Neural cell (in vitro differentiated cells): ENCODE data around the gene NOB1. TPM values are rescaled to one million over a fixed set of nuclear protein-coding genes. Genes with fewer than 3 reads are reported as not detected.
A peak's percentile ranks its signal among the peaks of the same experiment; 100 is the strongest.

Experiments
- H2AFZ ChIP-seq: fragments of 200-600, 300-800 bp; sonication (generic), shearing (Covaris generic); 2 replicates; pipeline ENCODE4 v1.6.0; 2014; ENCODE audit warnings: low read depth, mild to moderate bottlenecking, antibody characterized with exemption, low read length, moderate library complexity
- H3F3A ChIP-seq: fragments of 200-600 bp; shearing (Covaris generic); 2 replicates; pipeline ENCODE4 v1.6.1; 2016; ENCODE audit warnings: mild to moderate bottlenecking, moderate library complexity, mixed read lengths, antibody characterized with exemption, low read length; ENCODE audit not compliant: insufficient read depth, poor library complexity, severe bottlenecking
- H3K27ac ChIP-seq: fragments of 200-600, 300-800 bp; sonication (generic), shearing (Covaris generic); 2 replicates; pipeline ENCODE4 v1.5.1; 2014; ENCODE audit warnings: mild to moderate bottlenecking, low read length, moderate library complexity
- H3K27me3 ChIP-seq: fragments of 300-800, 200-600 bp; sonication (generic), shearing (Covaris generic); 2 replicates; pipeline ENCODE4 v1.6.0; 2014; ENCODE audit warnings: mild to moderate bottlenecking, low read depth, low read length, moderate library complexity; ENCODE audit not compliant: insufficient read depth
- H3K36me3 ChIP-seq: fragments of 300-800, 200-600 bp; sonication (generic), shearing (Covaris generic); 2 replicates; pipeline ENCODE4 v1.5.1; 2014; ENCODE audit warnings: mild to moderate bottlenecking, antibody characterized with exemption, low read length, moderate library complexity; ENCODE audit not compliant: insufficient read depth
- H3K4me2 ChIP-seq: fragments of 300-800, 200-600 bp; sonication (generic), shearing (Covaris generic); 2 replicates; pipeline ENCODE4 v1.6.0; 2014; ENCODE audit warnings: mild to moderate bottlenecking, low read length
- H3K4me3 ChIP-seq: fragments of 300-800, 200-600 bp; sonication (generic), shearing (Covaris generic); 2 replicates; pipeline ENCODE4 v1.5.1; 2014; ENCODE audit warnings: mild to moderate bottlenecking, low read length, moderate library complexity
- H3K79me2 ChIP-seq: fragments of 200-600 bp; shearing (Covaris generic); replicated peaks from 2 replicates; pipeline ENCODE4 v1.6.0; 2014; ENCODE audit warnings: mild to moderate bottlenecking, low read length, moderate library complexity; ENCODE audit not compliant: insufficient read depth
- H3K9ac ChIP-seq: fragments of 300-800, 200-600 bp; sonication (generic), shearing (Covaris generic); 2 replicates; pipeline ENCODE4 v1.6.1; 2016; ENCODE audit warnings: mild to moderate bottlenecking, low read length, mixed read lengths
- H3K9me2 ChIP-seq: fragments of 200-600 bp; shearing (Covaris generic); 2 replicates; pipeline ENCODE4 v1.6.1; 2016; ENCODE audit warnings: mild to moderate bottlenecking, low read length, mixed read lengths; ENCODE audit not compliant: insufficient read depth
- H3K9me3 ChIP-seq: fragments of 200-600, 300-800 bp; sonication (generic), shearing (Covaris generic); 2 replicates; pipeline ENCODE4 v1.6.1; 2016; ENCODE audit warnings: mild to moderate bottlenecking, mixed run types, low read length, moderate library complexity, mixed read lengths
- H4K20me1 ChIP-seq: fragments of 200-600 bp; shearing (Covaris generic); 2 replicates; pipeline ENCODE4 v1.6.1; 2016; ENCODE audit warnings: mild to moderate bottlenecking, mixed run types; ENCODE audit not compliant: insufficient read depth
- CTCF ChIP-seq: fragments of 450-650 bp; IDR thresholded peaks from 2 replicates; pipeline ENCODE4 v1.5.1; 2014; ENCODE audit warnings: antibody characterized with exemption, mild to moderate bottlenecking, moderate library complexity; ENCODE audit not compliant: poor library complexity, severe bottlenecking
- EP300 ChIP-seq: fragments of 450-650 bp; conservative IDR thresholded peaks from 2 replicates; pipeline ENCODE4 v1.6.1; 2014; ENCODE audit warnings: antibody characterized with exemption, mild to moderate bottlenecking, moderate library complexity; ENCODE audit not compliant: poor library complexity, severe bottlenecking
- EZH2 ChIP-seq: fragments of 200-600, 300-800 bp; shearing (Covaris generic), sonication (generic); IDR thresholded peaks from 2 replicates; pipeline ENCODE4 v1.6.1; 2014; ENCODE audit warnings: antibody characterized with exemption, low read length, borderline replicate concordance, mild to moderate bottlenecking; ENCODE audit not compliant: insufficient read depth, poor library complexity, severe bottlenecking
- MXI1 ChIP-seq: fragments of 450-650 bp; conservative IDR thresholded peaks from 2 replicates; pipeline ENCODE4 v1.6.1; 2014; ENCODE audit warnings: antibody characterized with exemption, mild to moderate bottlenecking; ENCODE audit not compliant: poor library complexity, severe bottlenecking
- POLR2AphosphoS5 ChIP-seq: IDR thresholded peaks from 2 replicates; pipeline ENCODE4 v1.6.1; 2012
- RAD21 ChIP-seq: fragments of 450-650 bp; conservative IDR thresholded peaks from 2 replicates; pipeline ENCODE4 v1.6.1; 2014; ENCODE audit warnings: antibody characterized with exemption, mild to moderate bottlenecking, moderate library complexity
- REST ChIP-seq: IDR thresholded peaks from 2 replicates; pipeline ENCODE4 v1.6.1; 2012; ENCODE audit warnings: borderline replicate concordance
- SMC3 ChIP-seq: fragments of 450-650 bp; conservative IDR thresholded peaks from 2 replicates; pipeline ENCODE4 v1.6.1; 2014; ENCODE audit warnings: antibody characterized with exemption, mild to moderate bottlenecking, moderate library complexity; ENCODE audit not compliant: poor library complexity
- TAF1 ChIP-seq: IDR thresholded peaks from 2 replicates; pipeline ENCODE4 v1.6.1; 2012; ENCODE audit warnings: low read depth
- polyA plus RNA-seq: library from polyadenylated mRNA; depleted of rRNA; stranded (reverse); fragments of >200 nt; gene quantifications from 2 replicates; pipeline ENCODE4 v1.2.3, GENCODE V29; 2014

Gene NOB1
- polyA plus RNA-seq, 1 donor from 2014 or later: 8.7 TPM

- no peak overlapping the region for H3K27ac ChIP-seq
Observed at GRCh38 chr16:69727916-69728270, 26.8 kb downstream of the NOB1 start.

GRCh38 chr16:69726313-69727060, 28.2 kb downstream of the NOB1 start, which contains the start of gene NQO1:
TSS of gene NQO1 (minus strand) at chr16:69726560. CDS start at chr16:69726439, 121 bp downstream.
- Histone ChIP-seq H3K79me2 (no peaks in the 10 kb centered on the region), H2AFZ (peak within 1 kb of the TSS; percentile 40), H4K20me1 (no peaks in the 10 kb centered on the region), H3F3A (no peaks in the 10 kb centered on the region), H3K9me3 (no peaks in the 10 kb centered on the region), H3K27ac (peak within 1 kb of the TSS; percentile 3), H3K4me3 (peak within 1 kb of the TSS; percentile 70), H3K36me3 (no peaks in the 10 kb centered on the region), H3K9me2 (no peaks in the 10 kb centered on the region), H3K27me3 (no peaks in the 10 kb centered on the region), H3K9ac (peak within 1 kb of the TSS; percentile 30), H3K4me2 (peak within 1 kb of the TSS; percentile 60)
- TF ChIP-seq SMC3 (peak; percentile 29), CTCF (no peak), REST (no peak), MXI1 (peak; percentile 93), RAD21 (no peak)

More at GRCh38 chr16:69727916-69728270, 26.8 kb downstream of the NOB1 start:
- no peaks in the 10 kb centered on the region for H3K9me2 ChIP-seq
- H3K79me2 ChIP-seq: no peaks in the 10 kb centered on the region
- H3F3A ChIP-seq: no peaks in the 10 kb centered on the region
- no peaks in the 10 kb centered on the region for H4K20me1 ChIP-seq
- H3K36me3 ChIP-seq: no peaks in the 10 kb centered on the region
- H3K9ac ChIP-seq: no peak overlapping the region
- TF ChIP-seq EP300: no peak
- TF ChIP-seq SMC3: no peak
- TF ChIP-seq TAF1: no peak
- TF ChIP-seq EZH2: no peak
- no peak for TF ChIP-seq CTCF
- no peak for TF ChIP-seq REST
- no peak for TF ChIP-seq RAD21
- no peak for TF ChIP-seq MXI1
- TF ChIP-seq POLR2AphosphoS5: no peak
- no peak overlapping the region for H3K4me3 ChIP-seq
- no peak overlapping the region for H3K4me2 ChIP-seq
- no peaks in the 10 kb centered on the region for H3K9me3 ChIP-seq
- H2AFZ ChIP-seq: no peak overlapping the region
- H3K27me3 ChIP-seq: no peaks in the 10 kb centered on the region
